KMS-11 (cell line): ENCODE measurements around the gene ADAM12.

ENCODE experiments used
- H2AFZ ChIP-seq: fragments of 200-600 bp; sonication (generic); 2 replicates; pipeline ENCODE4 v1.6.1; 2016; ENCODE audit warnings: antibody characterized with exemption, mixed run types, low read depth
- H3K27ac ChIP-seq: fragments of 200-600 bp; sonication (generic); 2 replicates; pipeline ENCODE4 v1.6.1; 2016; ENCODE audit warnings: mild to moderate bottlenecking, mixed run types
- H3K27me3 ChIP-seq: fragments of 200-600 bp; sonication (generic); 2 replicates; pipeline ENCODE4 v1.6.1; 2017; ENCODE audit warnings: mild to moderate bottlenecking, low read depth, mixed run types, moderate library complexity; ENCODE audit not compliant: insufficient read depth
- H3K36me3 ChIP-seq: fragments of 200-600 bp; sonication (generic); 2 replicates; pipeline ENCODE4 v1.6.1; 2017; ENCODE audit warnings: mild to moderate bottlenecking, mixed run types; ENCODE audit not compliant: insufficient read depth
- H3K4me1 ChIP-seq: fragments of 200-600 bp; sonication (generic); 2 replicates; pipeline ENCODE4 v1.6.1; 2016; ENCODE audit warnings: mild to moderate bottlenecking, low read depth, mixed run types; ENCODE audit not compliant: poor library complexity, severe bottlenecking
- H3K4me2 ChIP-seq: fragments of 200-600 bp; sonication (generic); 2 replicates; pipeline ENCODE4 v1.7.0; 2016; ENCODE audit warnings: mild to moderate bottlenecking, mixed run types
- H3K4me3 ChIP-seq: fragments of 200-600 bp; sonication (generic); IDR thresholded peaks from 2 replicates; pipeline ENCODE4 v1.6.1; 2017; ENCODE audit warnings: low read depth, low read length, mixed read lengths; ENCODE audit not compliant: insufficient read depth
- H3K79me2 ChIP-seq: fragments of 200-600 bp; sonication (generic); 2 replicates; pipeline ENCODE4 v1.6.1; 2016; ENCODE audit warnings: low read depth, mixed run types; ENCODE audit not compliant: insufficient read depth
- H3K9ac ChIP-seq: fragments of 200-600 bp; sonication (generic); 2 replicates; pipeline ENCODE4 v1.6.1; 2016; ENCODE audit warnings: mild to moderate bottlenecking, mixed run types
- H4K20me1 ChIP-seq: fragments of 200-600 bp; sonication (generic); 2 replicates; pipeline ENCODE4 v1.6.1; 2016; ENCODE audit warnings: mild to moderate bottlenecking, mixed run types; ENCODE audit not compliant: insufficient read depth
- CTCF ChIP-seq: fragments of 200-600 bp; sonication (generic); conservative IDR thresholded peaks from 2 replicates; pipeline ENCODE4 v1.6.1; 2017; ENCODE audit warnings: low read depth, mild to moderate bottlenecking, antibody characterized with exemption, low read length, moderate library complexity, mixed read lengths

Gene ADAM12

GRCh38 chr10:126210051-126210651 lies 178.1 kb downstream of the ADAM12 start:
- H3K4me3 ChIP-seq: no peak overlapping the region
- no peaks in the 10 kb centered on the region for H3K27me3 ChIP-seq
- H3K4me2 ChIP-seq: no peak overlapping the region
- H4K20me1 ChIP-seq: no peaks in the 10 kb centered on the region
- H3K27ac ChIP-seq: no peak overlapping the region
- H3K79me2 ChIP-seq: no peaks in the 10 kb centered on the region
- TF ChIP-seq CTCF: no peak
- H2AFZ ChIP-seq: no peak overlapping the region
- no peaks in the 10 kb centered on the region for H3K4me1 ChIP-seq
- H3K36me3 ChIP-seq: no peaks in the 10 kb centered on the region
- no peak overlapping the region for H3K9ac ChIP-seq

GRCh38 chr10:126209451-126209850 lies 178.8 kb downstream of the ADAM12 start:
- no peak overlapping the region for H3K4me3 ChIP-seq
- H4K20me1 ChIP-seq: no peaks in the 10 kb centered on the region
- no peak overlapping the region for H2AFZ ChIP-seq
- no peak overlapping the region for H3K27ac ChIP-seq
- TF ChIP-seq CTCF: no peak
- H3K36me3 ChIP-seq: no peaks in the 10 kb centered on the region
- no peaks in the 10 kb centered on the region for H3K4me1 ChIP-seq
- H3K27me3 ChIP-seq: no peaks in the 10 kb centered on the region
- no peaks in the 10 kb centered on the region for H3K79me2 ChIP-seq
- no peak overlapping the region for H3K9ac ChIP-seq
- H3K4me2 ChIP-seq: no peak overlapping the region

GRCh38 chr10:126208726-126209302 lies 179.5 kb downstream of the ADAM12 start:
- H3K27ac ChIP-seq: no peak overlapping the region
- no peak for TF ChIP-seq CTCF
- H3K9ac ChIP-seq: no peak overlapping the region
- H3K4me3 ChIP-seq: no peak overlapping the region
- H3K4me1 ChIP-seq: no peaks in the 10 kb centered on the region
- no peaks in the 10 kb centered on the region for H3K27me3 ChIP-seq
- H3K79me2 ChIP-seq: no peaks in the 10 kb centered on the region
- no peak overlapping the region for H3K4me2 ChIP-seq
- H2AFZ ChIP-seq: no peak overlapping the region
- no peaks in the 10 kb centered on the region for H3K36me3 ChIP-seq
- H4K20me1 ChIP-seq: no peaks in the 10 kb centered on the region

- Histone ChIP-seq H3K4me1 (no peaks in the 10 kb centered on the region), H3K27me3 (no peaks in the 10 kb centered on the region), H3K27ac (no peak overlapping the region), H3K79me2 (no peaks in the 10 kb centered on the region), H3K36me3 (no peaks in the 10 kb centered on the region), H3K9ac (no peak overlapping the region), H3K4me3 (no peak overlapping the region), H3K4me2 (no peak overlapping the region), H2AFZ (no peak overlapping the region), H4K20me1 (no peaks in the 10 kb centered on the region)
- TF ChIP-seq CTCF: no peak
Observed at GRCh38 chr10:126207851-126208250, 180.4 kb downstream of the ADAM12 start.
